ENCODE results near the gene C19orf25.
A peak's percentile ranks its signal among the peaks of the same experiment; 100 is the strongest.
"Not testable (repeated sequence)": the region's sequence is repeated elsewhere in the genome, so short reads cannot be mapped to it uniquely, and the experiment has no call there.

Gene C19orf25

GRCh38 chr19:1478934-1479707 lies at the start of gene C19orf25:
Gene C19orf25 (minus strand): TSS chr19:1479215. CDS start chr19:1478903, 312 bp downstream.
- peak; percentile 85 for DNase-seq (ENCODE audit: low spot score)

DNA sequence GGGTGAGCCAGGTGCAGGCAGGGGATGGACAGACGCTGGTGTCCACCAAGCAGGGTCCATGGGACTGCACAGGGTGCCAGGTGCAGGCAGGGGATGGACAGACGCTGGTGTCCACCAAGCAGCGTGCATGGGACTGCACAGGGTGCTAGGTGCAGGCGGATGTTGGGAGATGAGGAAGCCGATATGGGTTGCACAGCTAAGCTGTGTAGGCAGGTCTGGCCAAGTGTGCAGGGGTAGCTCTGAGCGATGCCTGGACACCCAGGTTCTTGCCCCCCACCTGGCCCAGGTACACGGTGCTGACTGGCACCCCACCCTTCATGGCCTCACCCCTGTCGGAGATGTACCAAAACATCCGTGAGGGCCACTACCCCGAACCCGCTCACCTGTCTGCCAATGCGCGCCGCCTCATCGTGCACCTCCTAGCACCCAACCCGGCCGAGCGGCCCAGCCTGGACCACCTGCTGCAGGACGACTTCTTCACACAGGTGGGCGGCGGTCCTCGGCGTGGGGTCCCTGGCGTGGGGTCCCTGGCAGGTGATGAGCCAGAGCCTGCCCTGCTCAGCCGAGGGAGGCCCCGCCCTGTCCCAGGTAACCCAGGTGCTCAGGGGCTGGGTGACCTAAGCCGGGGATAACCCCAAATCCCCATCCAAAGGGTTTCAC lies 48.8 kb upstream of the C19orf25 start:
- no peak for DNase-seq (ENCODE audit: low spot score)

- no peak for DNase-seq (ENCODE audit: low spot score)
These were observed 48.1 kb upstream of the C19orf25 start for GRCh38 chr19:1526979-1527649.

GRCh38 chr19:1526066-1526778 lies 47.2 kb upstream of the C19orf25 start:
- no peak for DNase-seq (ENCODE audit: low spot score)

GRCh38 chr19:1525343-1525742 lies 46.3 kb upstream of the C19orf25 start:
- DNase-seq (ENCODE audit: low spot score): no peak

DNA sequence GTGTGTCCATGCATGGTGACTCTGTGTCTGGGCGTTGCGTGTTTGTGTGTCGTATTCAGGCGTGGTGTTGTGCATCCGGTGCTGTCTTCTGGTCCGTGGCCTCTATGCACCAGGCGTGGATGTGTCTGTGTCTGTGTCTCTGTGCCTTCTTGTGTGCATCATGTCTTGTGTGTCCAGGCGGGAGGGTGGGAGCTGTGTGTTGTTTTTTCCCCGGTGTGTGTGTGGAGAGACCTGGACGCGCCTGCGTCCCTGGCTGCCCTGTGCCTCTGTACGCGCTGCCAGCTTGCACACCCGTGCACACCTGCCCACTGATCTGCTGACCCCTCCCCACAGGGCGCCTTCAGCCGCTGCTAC lies 45.9 kb upstream of the C19orf25 start:
- no peak for DNase-seq (ENCODE audit: low spot score)

GRCh38 chr19:1524287-1524971 lies 45.4 kb upstream of the C19orf25 start:
- DNase-seq (ENCODE audit: low spot score): no peak

GRCh38 chr19:1523412-1524286 lies 44.6 kb upstream of the C19orf25 start, which contains the start of gene PLK5:
Gene PLK5 (plus strand): TSS chr19:1524077. CDS start chr19:1526997, 2,920 bp downstream.
- no peak for DNase-seq (ENCODE audit: low spot score)

- no peak for DNase-seq (ENCODE audit: low spot score)
These were observed 43.8 kb upstream of the C19orf25 start for GRCh38 chr19:1522838-1523237.

DNA sequence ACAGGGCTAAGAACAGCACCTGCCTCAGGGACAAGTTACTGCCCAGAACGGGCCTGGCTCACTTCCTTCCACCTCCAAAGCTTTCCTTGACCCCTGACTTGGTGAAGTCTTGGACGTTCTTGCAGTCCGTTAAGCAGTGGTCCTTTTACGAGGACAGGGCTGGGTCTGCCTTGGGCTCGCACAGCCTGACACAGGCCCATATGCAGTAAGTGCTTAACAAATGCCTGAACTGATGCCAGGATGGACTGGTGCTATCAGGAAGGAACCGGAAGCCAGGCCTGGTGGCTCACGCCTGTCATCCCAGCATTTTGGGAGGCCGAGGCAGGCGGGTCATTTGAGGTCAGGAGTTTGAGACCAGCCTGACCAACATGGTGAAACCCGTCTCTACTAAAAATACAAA lies 43.0 kb upstream of the C19orf25 start:
- no peak for DNase-seq (ENCODE audit: low spot score)

GRCh38 chr19:1521636-1522035 lies 42.6 kb upstream of the C19orf25 start:
- DNase-seq (ENCODE audit: low spot score): no peak

- no peak for DNase-seq (ENCODE audit: low spot score)
These were observed 41.3 kb upstream of the C19orf25 start for GRCh38 chr19:1520203-1520780.

DNA sequence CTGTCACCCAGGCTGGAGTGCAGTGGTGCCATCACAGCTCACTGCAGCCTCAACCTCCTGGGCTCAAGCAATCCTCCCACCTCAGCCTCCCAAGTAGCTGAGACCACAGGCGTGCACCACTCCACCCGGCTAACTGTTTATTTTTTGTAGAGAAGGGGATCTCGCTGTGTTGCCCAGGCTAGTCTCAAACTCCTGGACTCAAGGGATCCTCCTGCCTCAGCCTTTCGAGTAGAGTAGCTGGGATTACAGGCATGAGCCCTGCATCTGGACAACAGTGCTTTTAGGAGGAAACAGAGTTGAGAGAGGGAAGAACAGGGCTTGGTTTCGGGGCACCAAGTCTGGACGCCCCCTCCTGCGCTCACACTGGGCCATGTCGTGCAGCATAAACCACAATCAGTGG lies 40.8 kb upstream of the C19orf25 start:
- DNase-seq (ENCODE audit: low spot score): not testable (repeated sequence)

GRCh38 chr19:1518471-1518870 lies 39.5 kb upstream of the C19orf25 start:
- no peak for DNase-seq (ENCODE audit: low spot score)

GRCh38 chr19:1516395-1516753 lies 37.4 kb upstream of the C19orf25 start:
- no peak for DNase-seq (ENCODE audit: low spot score)

DNA sequence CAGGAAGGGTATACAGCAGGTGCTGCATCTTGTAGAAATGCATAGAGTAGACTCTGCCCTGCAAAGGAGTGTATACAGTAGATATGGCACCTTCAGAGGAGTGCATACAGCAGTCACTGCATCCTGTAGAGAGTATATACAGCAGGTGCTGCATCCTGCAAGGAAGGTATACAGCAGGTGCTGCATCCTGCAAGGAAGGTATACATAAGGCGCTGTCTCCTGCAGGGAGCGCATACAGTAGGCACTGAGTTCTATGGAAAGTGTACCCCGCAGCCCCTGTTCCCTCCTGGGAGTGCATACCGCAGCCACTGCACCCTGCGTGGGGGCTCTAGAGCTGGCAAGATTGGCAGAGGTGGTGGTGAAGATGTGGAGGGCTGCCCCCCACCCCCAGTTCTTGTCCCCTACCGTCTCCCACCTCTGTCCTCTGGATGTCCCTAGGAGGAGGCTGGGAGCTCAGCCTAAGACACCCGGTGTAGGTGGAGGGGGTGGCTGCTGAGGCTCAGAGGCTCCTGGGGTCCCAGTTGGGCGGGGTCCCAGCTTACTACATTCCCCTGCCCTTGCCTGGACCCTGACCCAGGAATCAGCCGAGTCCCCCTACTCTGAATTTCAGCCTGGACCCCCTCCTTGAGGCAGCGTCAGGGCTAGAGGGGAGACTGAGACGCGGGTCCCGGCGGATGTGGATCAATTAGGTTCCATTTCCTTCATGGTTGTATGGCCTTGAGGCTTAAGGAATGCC lies 36.1 kb upstream of the C19orf25 start:
- no peak for DNase-seq (ENCODE audit: low spot score)

- no peak for DNase-seq (ENCODE audit: low spot score)
These were observed 35.3 kb upstream of the C19orf25 start for GRCh38 chr19:1514295-1514661.

GRCh38 chr19:1513499-1514294 lies 34.7 kb upstream of the C19orf25 start:
- no peak for DNase-seq (ENCODE audit: low spot score)

Measured in kidney capillary endothelial cell (primary cell).